Endothelial cell of umbilical vein (primary cell): ENCODE measurements around the gene ITGA11. TPM values are rescaled to one million over a fixed set of nuclear protein-coding genes. Genes with fewer than 3 reads are reported as not detected.

Experiments
- BruUV-seq: library from RNA; stranded (reverse); fragments of 400-500 nt; replicated peaks from 2 replicates; lab custom pipeline; 2021; lab: Mats Ljungman, UMichigan
- CTCF ChIA-PET: fragments of 300-600, 350-600 bp; sonication (Branson Sonifier 250); formaldehyde crosslinking; loops from one replicate; lab custom pipeline; 2021; ENCODE audit warnings: antibody characterized with exemption, inconsistent platforms; lab: Charles Lee
- POLR2A ChIA-PET: fragments of 300-600, 350-600 bp; sonication (Branson Sonifier 250); formaldehyde crosslinking; loops from one replicate; lab custom pipeline; 2021; ENCODE audit warnings: antibody characterized with exemption, inconsistent platforms; lab: Charles Lee
- DNase-seq: peaks from one replicate; pipeline ENCODE4 v3.0.0-alpha.2; 2011; ENCODE audit warnings: low read depth, low spot score
- FAIRE-seq: peaks from 2 replicates; lab custom pipeline; 2011; peaks lifted over from hg19 to GRCh38; lab: Jason Lieb, UNC
- H2AFZ ChIP-seq: 2 replicates; pipeline ENCODE4 v1.6.0; 2012; ENCODE audit warnings: low read depth, low read length, control low read depth, inconsistent platforms
- H3K27ac ChIP-seq: 2 replicates; pipeline ENCODE4 v1.5.1; 2011; ENCODE audit warnings: low read depth, mild to moderate bottlenecking, control low read depth, low read length, moderate library complexity; ENCODE audit not compliant: insufficient read depth
- H3K27me3 ChIP-seq, 2 experiments: 2 replicates each; pipeline versions ENCODE4 v1.6.0 to v1.6.1; 2011; ENCODE audit warnings: low read length in 2 of 2, mixed read lengths in 1 of 2; ENCODE audit not compliant: control insufficient read depth in 2 of 2, insufficient read depth in 2 of 2
- H3K36me3 ChIP-seq, 2 experiments: 2 replicates in 1 of 2; 3 replicates in 1 of 2; pipeline ENCODE4 v1.5.1; 2011; ENCODE audit warnings: low read length in 2 of 2, mild to moderate bottlenecking in 1 of 2, moderate library complexity in 1 of 2; ENCODE audit not compliant: control insufficient read depth in 2 of 2, insufficient read depth in 2 of 2; ENCODE audit errors: extremely low read depth in 1 of 2
- H3K4me1 ChIP-seq: 3 replicates; pipeline ENCODE4 v1.5.1; 2011; ENCODE audit warnings: mild to moderate bottlenecking, low read length; ENCODE audit not compliant: control insufficient read depth, insufficient read depth; ENCODE audit errors: extremely low read depth
- H3K4me2 ChIP-seq: 2 replicates; pipeline ENCODE4 v1.6.1; 2011; ENCODE audit warnings: low read length, control low read depth, mixed read lengths; ENCODE audit not compliant: insufficient read depth
- H3K4me3 ChIP-seq, 3 experiments: fragments of 200-600 bp in 1 of 3; sonication (generic), shearing (Covaris generic) in 1 of 3; replicated peaks in 1 of 3; 2 replicates each; pipeline ENCODE4 v1.5.1; 2011 to 2016; ENCODE audit warnings: control low read depth in 3 of 3, low read length in 3 of 3, mild to moderate bottlenecking in 2 of 3, inconsistent platforms in 1 of 3, low read depth in 1 of 3, moderate library complexity in 1 of 3; ENCODE audit not compliant: insufficient read depth in 1 of 3
- H3K79me2 ChIP-seq: 2 replicates; pipeline ENCODE4 v1.6.0; 2012; ENCODE audit warnings: low read length, inconsistent platforms; ENCODE audit not compliant: control insufficient read depth, insufficient read depth
- H3K9ac ChIP-seq: replicated peaks from 2 replicates; pipeline ENCODE3; 2011; ENCODE audit warnings: low read length, control low read depth; ENCODE audit not compliant: insufficient read depth; ENCODE audit errors: extremely low read depth
- H3K9me1 ChIP-seq: replicated peaks from 3 replicates; pipeline ENCODE4 v1.6.0; 2011; ENCODE audit warnings: mild to moderate bottlenecking, low read length; ENCODE audit not compliant: control insufficient read depth, insufficient read depth; ENCODE audit errors: extremely low read depth
- H3K9me3 ChIP-seq: replicated peaks from 2 replicates; pipeline ENCODE4 v1.5.1; 2012; ENCODE audit warnings: low read length, inconsistent platforms; ENCODE audit not compliant: control insufficient read depth, insufficient read depth
- H4K20me1 ChIP-seq: replicated peaks from 2 replicates; pipeline ENCODE3; 2011; ENCODE audit warnings: mild to moderate bottlenecking, low read length; ENCODE audit not compliant: control insufficient read depth, insufficient read depth; ENCODE audit errors: extremely low read depth
- CTCF ChIP-seq, 2 donors: IDR thresholded peaks; 1 replicate in 1 of 2; 2 replicates in 1 of 2; pipeline ENCODE4 v1.5.1; 2011; ENCODE audit warnings: low read length in 2 of 2, mild to moderate bottlenecking in 2 of 2, moderate library complexity in 2 of 2, control low read depth in 1 of 2, inconsistent platforms in 1 of 2, low read depth in 1 of 2; ENCODE audit not compliant: insufficient read depth in 1 of 2; ENCODE audit errors: extremely low read depth in 1 of 2
- EZH2 ChIP-seq: IDR thresholded peaks from 2 replicates; pipeline ENCODE4 v1.6.1; 2012; ENCODE audit warnings: borderline replicate concordance, low read depth, mild to moderate bottlenecking, moderate library complexity, low read length, inconsistent platforms; ENCODE audit not compliant: severe bottlenecking
- FOS ChIP-seq: IDR thresholded peaks from 2 replicates; pipeline ENCODE4 v1.6.1; 2011; ENCODE audit warnings: mild to moderate bottlenecking, low read length, moderate library complexity, borderline replicate concordance; ENCODE audit not compliant: insufficient read depth
- GATA2 ChIP-seq: IDR thresholded peaks from 2 replicates; pipeline ENCODE4 v1.7.0; 2011; ENCODE audit warnings: low read depth, mild to moderate bottlenecking, moderate library complexity, mixed read lengths, low read length; ENCODE audit not compliant: insufficient read length, insufficient read depth
- JUN ChIP-seq: IDR thresholded peaks from 2 replicates; pipeline ENCODE4 v1.6.1; 2011; ENCODE audit warnings: borderline replicate concordance, low read depth; ENCODE audit not compliant: insufficient read length, insufficient read depth
- MAX ChIP-seq: IDR thresholded peaks from 2 replicates; pipeline ENCODE4 v1.6.1; 2011; ENCODE audit not compliant: insufficient read depth, insufficient read length
- MYC ChIP-seq: IDR thresholded peaks from one replicate; pipeline ENCODE4 v1.6.1; 2011; ENCODE audit warnings: mild to moderate bottlenecking, low read depth, low read length
- POLR2A ChIP-seq: IDR thresholded peaks from 2 replicates; pipeline ENCODE4 v1.6.1; 2012; ENCODE audit warnings: low read depth, mild to moderate bottlenecking, control low read depth, low read length
- POLR2AphosphoS5 ChIP-seq: IDR thresholded peaks from 2 replicates; pipeline ENCODE4 v1.6.1; 2012; ENCODE audit warnings: low read depth, mild to moderate bottlenecking, control low read depth, low read length, moderate library complexity; ENCODE audit not compliant: insufficient read depth
- dilution Hi-C: fragments of 300-500 bp; cut with MboI; formaldehyde crosslinking; loops from one replicate; pipeline ENCODE4 v1.15.0; 2019; ENCODE audit warnings: low sequenced_read_pairs; ENCODE audit not compliant: extremely low pct_ligation_motif_present
- intact Hi-C: fragments of 100-400 bp; cut with micrococcal nuclease; formaldehyde crosslinking; loops from one replicate; pipeline ENCODE4 v1.10.0; 2022
- polyA plus RNA-seq, 4 experiments: library from polyadenylated mRNA; depleted of rRNA in 3 of 4; stranded (reverse) in 3 of 4; unstranded in 1 of 4; fragments of >200 nt; gene quantifications; 2 replicates each; pipeline versions ENCODE4 v1.2.1 to v1.2.3, GENCODE V29; 2011 to 2012; ENCODE audit warnings: missing spikeins in 1 of 4
- total RNA-seq: library from RNA; stranded (reverse); gene quantifications from 2 replicates; pipeline ENCODE4 v1.2.3, GENCODE V29; 2021

Gene ITGA11
- total and polyA plus RNA-seq, 2 donors (not counting 3 experiments of a cell fraction or from before 2014, with no cell fraction given) = 0.18 to 1.0 TPM

- H4K20me1 ChIP-seq = no peaks in the 10 kb centered on the region
- H2AFZ ChIP-seq = no peak overlapping the region
- DNase-seq = no peak
- no peaks in the 10 kb centered on the region for H3K9me3 ChIP-seq
- dilution Hi-C loops = no loop called here
- no peaks in the 10 kb centered on the region for H3K9me1 ChIP-seq
- H3K27ac ChIP-seq = no peak overlapping the region
- POLR2A ChIA-PET = no interaction called here
- CTCF ChIA-PET = no interaction called here
- no peak for TF ChIP-seq EZH2
- no peak for TF ChIP-seq JUN
- TF ChIP-seq MYC = no peak
- TF ChIP-seq MAX = no peak
- TF ChIP-seq GATA2 = no peak
- TF ChIP-seq POLR2AphosphoS5 = no peak
- no peak for TF ChIP-seq FOS
- TF ChIP-seq POLR2A = no peak
- TF ChIP-seq CTCF (IDR thresholded peaks at IDR 0.05; ENCODE audit: extremely low read depth in 1 of 2, insufficient read depth in 1 of 2, low read depth in 1 of 2, low read length in 2 of 2) = no peak
- H3K36me3 ChIP-seq = no peaks in the 10 kb centered on the region
- no peak overlapping the region for H3K9ac ChIP-seq
- no peaks in the 10 kb centered on the region for H3K4me1 ChIP-seq
- H3K79me2 ChIP-seq = no peaks in the 10 kb centered on the region
- intact Hi-C loops = no loop called here
- FAIRE-seq = no peak
- no peak overlapping the region for H3K4me3 ChIP-seq
- H3K4me2 ChIP-seq = no peak overlapping the region
- no TSS peak for BruUV-seq
- H3K27me3 ChIP-seq = peaks cover 9% of the 10 kb centered on the region in 2 experiments
These were observed 32.0 kb upstream of the ITGA11 start for GRCh38 chr15:68463996-68464395.
